Stimulated activated CD4-positive, alpha-beta T cell treated with anti-CD3 and anti-CD28 coated beads, Interleukin-1b, Interleukin-23, amount 100 ng/mL, for 24 hours (primary cell): ENCODE data around the gene C15orf40.

Experiments used
- DNase-seq, 4 experiments: peaks; one replicate each; pipeline ENCODE4 v3.0.0-alpha.2; 2020; ENCODE audit warnings: low read depth in 4 of 4, low spot score in 1 of 4

Gene C15orf40

GRCh38 chr15:82995076-82995475, 16.4 kb downstream of the C15orf40 start:
- no peak for DNase-seq

GRCh38 chr15:82993144-82993543, 18.3 kb downstream of the C15orf40 start:
- no peak for DNase-seq

GRCh38 chr15:82992436-82992998, 18.9 kb downstream of the C15orf40 start:
- no peak for DNase-seq

GRCh38 chr15:82986442-82986780, 25.0 kb downstream of the C15orf40 start:
- DNase-seq: peak in 1 of 4 experiments; percentile 4

GRCh38 chr15:82985688-82986441, 25.6 kb downstream of the C15orf40 start, which contains the start of gene RAMAC:
TSS of gene RAMAC (plus strand) at chr15:82986210. CDS start at chr15:82989019, 2,809 bp downstream.
- peak; percentile 75 to 89 (median 84) for DNase-seq

- DNase-seq: no peak
These were observed 30.5 kb downstream of the C15orf40 start for GRCh38 chr15:82980981-82981380.

- no peak for DNase-seq
These were observed 31.7 kb downstream of the C15orf40 start for GRCh38 chr15:82979726-82980125.

- no peak for DNase-seq
These were observed 33.0 kb downstream of the C15orf40 start for GRCh38 chr15:82978438-82978837.

- no peak for DNase-seq
These were observed 34.4 kb downstream of the C15orf40 start for GRCh38 chr15:82977076-82977475.

GRCh38 chr15:82972990-82973389, 38.4 kb downstream of the C15orf40 start:
- no peak for DNase-seq

- DNase-seq: no peak
These were observed 40.0 kb downstream of the C15orf40 start for GRCh38 chr15:82971218-82971984.

- no peak for DNase-seq
These were observed 40.7 kb downstream of the C15orf40 start for GRCh38 chr15:82970696-82971095.

GRCh38 chr15:82970078-82970686, 41.3 kb downstream of the C15orf40 start:
- DNase-seq: no peak

- DNase-seq: no peak
These were observed 42.1 kb downstream of the C15orf40 start for GRCh38 chr15:82969353-82969752.

GRCh38 chr15:82968066-82968465, 43.4 kb downstream of the C15orf40 start:
- DNase-seq: no peak

- DNase-seq: no peak
These were observed 44.8 kb downstream of the C15orf40 start for GRCh38 chr15:82966671-82967071.

- DNase-seq: no peak
These were observed 46.5 kb downstream of the C15orf40 start for GRCh38 chr15:82964890-82965289.

GRCh38 chr15:82963471-82964341, 47.7 kb downstream of the C15orf40 start:
- no peak for DNase-seq

GRCh38 chr15:82960766-82961165, 50.7 kb downstream of the C15orf40 start:
- no peak for DNase-seq

GRCh38 chr15:82959423-82959822, 52.0 kb downstream of the C15orf40 start:
- no peak for DNase-seq

- no peak for DNase-seq
These were observed 52.8 kb downstream of the C15orf40 start for GRCh38 chr15:82958638-82959037.
